ENCODE measurements around the gene BRD9.
"Not testable (repeated sequence)": the region's sequence is repeated elsewhere in the genome, so short reads cannot be mapped to it uniquely, and the experiment has no call there.

BRD9 gene

GRCh38 chr5:900781-901180 is 8.2 kb upstream of the BRD9 start:
- no peak for DNase-seq

GRCh38 chr5:893711-894110 is 1.1 kb upstream of the BRD9 start:
- no peak for DNase-seq

- no peak for DNase-seq
Measured at GRCh38 chr5:893137-893506, 521 bp upstream of the BRD9 start.

DNA sequence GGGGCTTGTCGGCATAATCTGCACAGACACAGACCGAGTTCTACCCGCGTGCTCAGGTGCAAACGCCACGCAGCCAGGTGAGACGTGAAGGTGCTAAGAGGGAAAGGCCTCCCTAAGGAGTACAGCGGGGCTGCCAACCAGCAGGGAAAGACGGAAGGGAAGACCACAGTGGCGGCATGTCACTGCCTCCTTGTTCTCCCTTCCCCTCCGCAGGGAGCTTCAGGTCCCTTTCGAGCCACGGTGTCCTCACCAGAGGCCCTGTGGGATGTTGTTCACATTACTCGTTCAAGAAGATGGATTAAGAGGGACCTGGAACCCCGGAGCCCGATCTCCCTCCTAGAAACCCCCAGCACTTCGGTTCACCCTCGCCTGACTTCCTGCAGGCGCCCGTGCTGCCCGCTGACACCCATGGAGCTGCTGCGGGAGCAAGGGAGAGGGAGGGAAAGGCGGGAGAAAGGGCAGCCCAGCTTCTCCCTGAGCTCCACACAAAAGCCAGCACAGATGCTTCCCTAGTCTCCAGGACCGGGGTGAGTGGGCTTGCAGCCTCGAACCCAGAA is 686 bp downstream of the BRD9 start:
- DNase-seq: peak; percentile 16

DNA sequence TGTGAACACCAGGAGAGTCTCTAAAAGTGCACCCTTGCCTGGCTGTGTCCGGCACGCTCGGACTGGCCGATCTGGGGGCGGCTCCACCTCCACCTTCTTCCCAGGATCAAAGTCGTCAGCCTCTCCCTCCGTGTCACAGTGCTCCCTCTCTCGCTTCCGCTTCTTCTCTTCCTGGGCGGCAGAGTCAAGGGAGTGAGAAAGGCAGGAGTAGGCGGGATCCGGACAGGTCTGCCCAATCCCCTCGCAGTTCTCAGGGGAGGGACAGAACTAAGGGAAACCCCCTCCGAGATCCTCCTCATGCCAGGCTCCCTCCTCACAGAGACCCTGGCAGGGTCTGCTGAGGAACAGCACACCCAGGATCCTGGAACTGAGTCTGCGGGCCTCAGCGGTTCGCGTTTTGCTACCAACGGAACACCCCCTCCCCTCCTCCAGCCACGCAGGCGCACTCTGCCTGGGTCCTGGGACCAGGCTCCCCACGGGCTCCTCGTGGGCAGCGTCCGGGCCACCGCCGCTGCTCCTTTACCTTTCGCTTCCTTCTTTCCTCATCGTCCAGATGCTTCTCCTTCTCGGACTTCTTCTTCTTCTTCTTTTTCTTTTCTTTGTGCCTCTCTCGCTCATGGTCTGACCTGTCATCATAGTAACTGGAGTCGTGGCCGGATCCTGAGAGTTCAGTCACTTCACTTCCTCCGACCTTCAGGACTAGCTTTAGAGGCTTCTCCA is 1.3 kb downstream of the BRD9 start:
- DNase-seq: no peak

- DNase-seq: no peak
Measured at GRCh38 chr5:889075-889710, 3.4 kb downstream of the BRD9 start.

GRCh38 chr5:888638-889035 is 4.0 kb downstream of the BRD9 start:
- no peak for DNase-seq

DNA sequence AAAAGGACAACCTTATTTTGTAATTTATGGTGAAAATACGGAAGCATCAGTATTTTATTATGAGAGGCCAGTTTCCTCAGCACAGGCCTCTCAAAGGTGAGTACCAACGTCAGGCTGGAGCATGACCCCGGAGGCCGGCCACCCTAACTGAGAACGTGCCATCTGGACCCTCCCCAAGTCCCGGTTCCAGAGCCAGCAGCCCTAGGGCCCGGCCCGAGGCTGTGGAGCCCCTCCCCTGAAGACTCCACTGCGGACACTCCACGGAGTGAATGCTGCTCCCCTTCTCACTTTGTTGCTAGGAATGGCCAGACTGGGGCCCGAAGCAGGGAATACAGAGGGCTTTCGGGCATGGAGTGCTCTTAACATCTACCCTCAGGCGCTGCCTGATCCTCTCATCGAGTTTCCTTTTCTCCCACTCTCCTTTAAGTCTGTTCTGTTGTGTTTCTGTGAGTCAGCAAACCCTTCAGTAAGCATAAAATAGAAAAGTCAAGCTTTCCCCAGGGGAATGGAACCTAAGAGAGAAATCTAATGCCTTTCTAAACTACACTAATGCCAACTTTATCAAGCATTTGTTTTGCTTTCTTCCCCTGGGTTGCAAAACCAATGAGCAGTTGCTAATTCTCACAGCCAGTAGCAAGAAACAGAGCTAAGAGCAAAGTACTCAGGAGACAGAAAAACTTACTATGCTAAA is 4.5 kb downstream of the BRD9 start:
- no peak for DNase-seq

DNA sequence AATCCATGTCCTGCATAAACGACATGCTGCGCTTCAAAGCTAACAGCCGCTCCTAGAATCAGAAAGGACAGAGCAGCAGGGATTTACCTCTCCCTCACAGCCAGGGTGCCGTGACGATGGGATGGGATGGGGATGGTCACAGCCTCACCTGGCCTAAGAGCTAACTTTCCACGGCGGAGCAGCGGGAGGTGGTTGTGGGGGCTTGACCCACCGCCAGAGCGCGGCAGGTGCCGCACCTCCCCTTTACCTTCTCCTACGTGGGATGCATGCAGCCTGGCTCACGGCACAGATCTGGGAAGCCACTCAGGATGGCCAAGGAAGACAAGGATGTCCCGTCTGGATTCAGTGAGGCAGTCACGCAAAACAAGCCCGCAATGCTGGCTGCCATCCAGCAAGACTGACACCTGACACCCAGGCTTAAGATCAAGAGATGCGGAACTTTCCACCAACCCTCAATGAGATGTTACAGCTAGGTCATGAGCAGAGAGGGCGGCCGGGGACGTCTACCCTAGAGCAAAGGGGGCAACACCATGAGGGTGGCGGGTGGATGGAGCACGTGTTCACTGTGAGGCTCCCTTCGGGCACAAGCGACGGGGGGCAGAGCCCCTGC is 5.8 kb downstream of the BRD9 start:
- DNase-seq: no peak

DNA sequence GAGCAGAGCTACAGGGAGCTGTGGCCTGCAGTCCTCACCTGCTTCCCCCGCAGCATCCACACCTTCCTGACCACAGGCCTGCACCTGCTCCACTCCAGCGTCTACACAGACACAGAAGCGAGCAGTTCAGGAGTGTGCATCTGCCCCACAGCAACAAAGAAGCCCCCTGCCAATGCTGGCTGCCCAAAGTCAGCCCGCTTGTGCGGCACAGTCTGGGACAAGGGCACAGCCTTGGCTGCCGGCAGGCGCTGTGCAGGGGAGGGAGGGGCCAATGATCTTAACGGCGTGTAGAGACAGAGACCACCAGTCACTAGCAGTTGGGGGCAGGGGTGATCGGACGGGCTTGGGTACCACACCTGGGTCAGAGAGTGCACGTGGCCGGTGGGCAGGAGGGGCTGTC is 6.6 kb downstream of the BRD9 start:
- DNase-seq: no peak

DNA sequence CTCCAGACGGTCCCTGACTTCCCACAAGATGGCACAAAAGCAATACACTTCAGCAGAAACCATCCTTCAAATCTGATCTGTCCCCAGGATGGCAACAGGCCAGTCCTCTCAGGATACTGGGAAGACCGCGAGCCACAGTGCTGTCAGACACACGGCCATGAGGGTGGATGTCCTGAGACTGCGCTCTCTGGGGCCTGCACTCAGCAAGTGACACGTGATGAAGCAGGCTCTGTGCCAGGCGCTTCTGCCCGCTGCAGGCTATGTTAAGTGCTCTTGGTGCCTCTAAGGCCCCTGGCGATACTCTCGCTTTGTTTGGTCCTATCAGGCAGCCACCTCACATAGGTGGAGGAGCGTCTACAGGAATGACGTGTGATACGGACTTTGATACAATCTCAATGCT is 7.1 kb downstream of the BRD9 start:
- DNase-seq: no peak

DNA sequence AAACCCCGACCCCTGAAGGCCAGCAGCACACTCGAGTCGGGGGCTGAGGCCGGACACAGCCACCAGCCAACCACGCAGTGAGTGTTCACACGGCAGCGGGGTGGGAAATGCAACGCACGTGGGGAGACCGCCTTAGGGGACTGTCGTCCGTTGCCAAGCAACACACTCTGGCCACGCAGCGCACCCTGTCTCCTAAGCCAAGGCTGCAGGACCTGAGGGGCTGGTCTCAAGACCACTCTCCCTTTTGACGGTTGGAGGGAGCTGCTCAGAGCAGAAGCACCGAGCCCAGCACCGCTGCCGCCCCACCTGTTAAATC is 7.5 kb downstream of the BRD9 start:
- DNase-seq: no peak

DNA sequence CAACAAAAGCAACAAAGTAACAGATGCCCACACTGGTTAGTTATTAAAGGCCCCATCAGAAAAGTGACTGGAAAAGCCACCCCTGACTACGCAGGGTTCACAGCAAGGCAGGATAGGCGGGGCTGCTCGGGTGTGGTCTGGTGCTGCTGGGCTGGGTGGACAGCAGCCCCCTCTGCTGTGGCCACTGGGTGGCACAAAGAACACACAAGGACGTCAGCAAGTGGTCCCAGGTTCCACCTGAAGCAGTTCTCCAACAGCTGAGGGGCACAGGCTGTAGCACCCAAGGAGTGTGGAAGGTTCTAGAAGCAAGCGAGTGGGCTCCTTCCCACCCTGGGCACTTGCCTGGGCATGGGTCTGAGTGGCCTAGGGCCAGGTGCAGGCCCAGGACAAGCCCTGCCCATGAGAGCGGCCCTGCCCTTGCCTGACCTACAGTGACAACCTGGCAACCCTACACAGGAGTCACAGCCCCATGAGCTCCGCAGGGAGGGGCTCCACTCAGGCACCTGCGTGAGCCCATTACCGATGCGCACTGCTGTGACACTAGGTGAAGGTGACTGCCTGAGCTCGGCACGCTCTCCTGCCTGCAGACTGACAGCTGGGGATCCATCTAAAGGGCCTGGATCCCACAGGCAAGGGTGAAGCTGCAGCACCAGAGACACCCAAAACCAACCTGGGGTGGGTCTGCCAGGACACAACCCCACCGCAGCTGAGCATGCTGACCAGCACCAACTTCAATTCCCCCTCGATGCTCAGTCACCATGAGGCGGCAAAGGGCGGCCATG is 8.1 kb downstream of the BRD9 start:
- no peak for DNase-seq

DNA sequence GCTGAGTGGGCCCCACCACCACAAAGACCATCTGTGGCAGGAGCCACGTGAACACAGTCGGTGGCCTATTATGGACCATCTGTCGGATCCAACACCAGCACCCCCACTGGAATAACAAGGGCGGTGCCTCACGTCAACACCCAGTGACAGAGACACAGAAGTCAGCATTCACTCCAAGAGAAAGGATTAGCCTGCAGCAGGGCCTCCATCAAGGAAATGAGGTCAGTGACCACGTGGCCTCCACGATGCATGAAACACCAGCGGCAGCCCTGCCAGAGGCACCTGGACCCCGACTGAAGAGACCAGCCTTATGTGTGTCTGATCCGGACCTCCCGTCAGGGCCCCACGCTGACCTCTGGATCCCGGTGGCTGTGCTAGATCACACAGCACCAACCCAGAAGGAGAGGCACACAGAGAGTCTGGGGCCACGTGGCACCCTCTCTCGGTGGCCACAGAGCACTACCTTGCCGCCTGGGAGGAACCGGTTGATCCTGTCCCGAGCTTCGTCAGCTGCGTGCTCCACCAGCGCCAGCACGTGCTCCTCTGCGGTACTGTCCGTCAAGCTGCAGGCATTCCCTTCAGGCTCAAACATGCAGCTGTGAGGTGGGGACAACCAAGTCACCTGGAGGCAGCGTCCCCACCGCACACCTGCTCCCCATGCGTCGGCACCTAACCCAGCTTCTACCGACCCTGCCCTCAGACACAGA is 9.0 kb downstream of the BRD9 start:
- no peak for DNase-seq

DNA sequence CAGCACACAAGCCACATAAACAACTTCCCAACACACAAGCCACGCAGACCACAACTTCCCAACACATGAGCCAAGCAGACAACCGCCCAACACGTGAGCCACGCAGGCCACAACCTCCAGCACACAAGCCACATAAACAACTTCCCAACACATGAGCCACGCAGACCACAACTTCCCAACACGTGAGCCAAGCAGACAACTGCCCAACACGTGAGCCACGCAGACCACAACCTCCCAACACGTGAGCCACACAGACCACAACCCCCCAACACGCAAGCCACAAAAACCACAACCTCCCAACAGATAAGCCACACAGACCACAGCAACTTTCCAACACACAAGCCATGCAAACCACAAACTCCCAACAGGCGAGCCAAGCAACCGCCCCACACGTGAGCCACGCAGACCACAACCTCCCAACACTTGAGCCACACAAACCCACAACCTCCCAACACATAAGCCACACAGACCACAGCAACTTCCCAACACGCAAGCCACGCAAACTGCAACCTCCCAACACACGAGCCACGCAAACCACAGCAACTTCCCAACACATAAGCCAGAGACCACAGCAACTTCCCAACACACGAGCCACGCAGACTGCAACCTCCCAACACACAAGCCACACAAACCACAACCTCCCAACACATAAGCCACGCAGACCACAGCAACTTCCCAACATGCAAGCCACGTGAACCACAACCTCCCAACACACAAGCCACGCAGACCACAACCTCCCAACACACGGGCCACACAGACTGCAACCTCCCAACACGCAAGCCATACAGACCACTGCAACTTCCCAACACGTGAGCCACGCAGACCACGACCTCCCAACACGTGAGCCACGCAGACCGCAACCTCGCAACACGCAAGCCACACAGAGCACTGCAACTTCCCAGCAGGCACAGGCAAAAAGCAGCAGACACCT is 10.1 kb downstream of the BRD9 start:
- peak; percentile 17 for DNase-seq

DNA sequence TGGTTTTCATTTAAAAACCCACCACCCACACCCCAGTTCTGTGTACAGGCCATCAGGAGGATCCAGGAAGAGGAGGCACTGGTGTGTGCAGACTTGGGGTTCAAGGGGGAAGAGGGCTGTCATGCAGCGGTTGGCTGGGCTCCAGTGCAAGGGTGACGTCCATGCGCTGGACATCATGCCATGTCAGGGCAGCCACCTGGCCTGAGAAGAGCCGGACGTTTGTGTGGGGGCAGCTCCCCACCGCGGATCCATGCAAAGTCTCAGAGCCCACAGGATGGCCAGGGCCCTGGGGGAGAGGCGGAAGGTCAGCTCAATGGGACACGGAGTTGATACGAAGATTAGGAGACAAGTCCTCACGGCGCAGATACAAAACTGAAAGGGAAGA is 11.1 kb downstream of the BRD9 start:
- no peak for DNase-seq

DNA sequence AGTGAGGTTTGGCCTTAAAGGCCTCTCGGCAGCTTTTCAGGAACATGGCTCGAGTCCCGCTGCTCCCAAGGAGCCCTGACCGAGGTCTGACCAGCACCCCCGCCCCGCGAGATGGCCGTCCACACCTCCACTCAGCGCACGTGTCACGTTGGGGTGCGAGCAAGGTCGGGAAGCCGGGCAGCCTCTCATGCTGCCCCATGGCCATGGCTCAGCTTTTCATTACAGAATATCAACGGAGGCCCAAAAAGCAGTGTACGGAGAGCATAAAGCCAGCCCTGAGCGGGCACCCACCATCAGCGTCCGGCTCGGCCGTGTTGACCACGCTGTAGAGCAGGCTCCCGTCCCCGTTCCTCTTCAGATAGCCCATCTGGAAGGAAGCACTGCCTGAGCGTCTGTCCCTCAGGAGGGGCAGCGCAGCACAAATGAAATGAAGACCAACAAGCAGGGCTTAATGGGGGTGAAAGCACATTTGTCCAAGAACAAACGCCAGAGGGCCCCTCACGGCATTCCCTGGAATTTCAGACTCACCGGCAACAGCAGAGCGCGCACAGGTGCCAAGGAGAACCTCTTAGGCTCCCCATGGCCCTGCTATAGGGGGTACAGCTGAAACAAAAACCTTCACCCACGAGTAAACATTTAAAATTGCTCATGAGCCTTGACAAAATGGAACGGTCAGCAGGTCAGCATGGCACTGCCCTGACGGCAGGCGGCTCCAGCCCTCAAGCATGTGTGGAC is 11.6 kb downstream of the BRD9 start:
- no peak for DNase-seq

DNA sequence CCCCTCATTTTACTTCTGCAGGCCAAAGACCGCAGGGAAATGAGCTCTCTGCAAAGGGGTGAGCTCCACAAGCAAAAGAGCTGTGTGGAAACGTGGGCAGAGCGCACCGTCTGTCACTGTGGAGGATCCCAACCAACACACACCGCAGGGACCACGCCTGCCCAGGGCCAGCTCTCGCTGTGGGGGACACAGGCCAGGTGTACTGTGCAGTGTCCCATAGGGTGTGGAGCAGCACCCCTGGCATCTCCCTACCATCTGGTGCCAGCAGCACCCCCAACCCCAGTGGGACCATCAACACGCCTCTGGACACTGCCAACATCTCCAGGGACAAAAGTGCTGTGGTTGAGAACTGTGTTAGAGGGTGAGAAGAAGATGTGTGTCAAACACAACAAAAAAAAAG is 13.9 kb downstream of the BRD9 start:
- DNase-seq: not testable (repeated sequence)

DNA sequence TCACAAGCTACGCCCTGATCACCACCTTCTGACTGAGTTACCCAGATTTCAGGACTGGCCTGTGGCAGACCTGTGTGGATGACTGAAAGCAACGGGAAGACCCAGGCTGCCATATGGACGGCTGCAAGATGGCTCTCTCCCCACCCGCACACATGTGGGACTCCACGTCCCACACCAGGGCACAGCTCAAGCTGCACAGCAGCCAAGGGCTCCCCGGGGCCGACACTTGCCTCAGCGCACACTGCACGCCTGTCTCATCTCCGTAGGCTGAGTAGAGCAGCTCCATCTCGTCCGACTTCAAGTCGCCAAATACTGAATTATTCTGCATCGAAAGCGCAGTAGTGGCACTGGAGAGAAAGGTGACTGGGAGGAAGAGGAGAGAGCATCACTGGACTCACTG is 14.5 kb downstream of the BRD9 start:
- DNase-seq: no peak

Data from CD4-positive, alpha-beta T cell treated with Interleukin-17A for 4 hours (primary cell).